Keratinocyte (primary cell): ENCODE measurements around the gene MDN1. TPM values are rescaled to one million over a fixed set of nuclear protein-coding genes. Genes with fewer than 3 reads are reported as not detected.
"Not testable (repeated sequence)": the region's sequence is repeated elsewhere in the genome, so short reads cannot be mapped to it uniquely, and the experiment has no call there.

ENCODE experiments used
- DNase-seq: peaks from one replicate; pipeline ENCODE4 v3.0.0-alpha.2; 2011; ENCODE audit warnings: low read depth, missing footprints, low spot score
- FAIRE-seq: peaks from 2 replicates; lab custom pipeline; 2011; peaks lifted over from hg19 to GRCh38; lab: Jason Lieb, UNC
- H2AFZ ChIP-seq: 2 replicates; pipeline ENCODE4 v1.6.0; 2012; ENCODE audit warnings: low read length, control low read depth, inconsistent platforms; ENCODE audit not compliant: control insufficient read depth
- H3K27ac ChIP-seq: 2 replicates; pipeline ENCODE4 v1.5.1; 2011; ENCODE audit warnings: low read length; ENCODE audit not compliant: control insufficient read depth, insufficient read depth
- H3K27me3 ChIP-seq: 3 replicates; pipeline ENCODE4 v1.6.0; 2011; ENCODE audit warnings: low read length; ENCODE audit not compliant: control insufficient read depth, insufficient read depth; ENCODE audit errors: extremely low read depth
- H3K36me3 ChIP-seq, 2 experiments: 2 replicates in 1 of 2; 3 replicates in 1 of 2; pipeline ENCODE4 v1.5.1; 2011; ENCODE audit warnings: low read length in 2 of 2, mild to moderate bottlenecking in 1 of 2; ENCODE audit not compliant: control insufficient read depth in 2 of 2, insufficient read depth in 2 of 2; ENCODE audit errors: extremely low read depth in 1 of 2
- H3K4me1 ChIP-seq: 3 replicates; pipeline ENCODE4 v1.5.1; 2011; ENCODE audit warnings: low read length; ENCODE audit not compliant: control insufficient read depth, insufficient read depth; ENCODE audit errors: extremely low read depth
- H3K4me2 ChIP-seq: 3 replicates; pipeline ENCODE4 v1.6.0; 2011; ENCODE audit warnings: low read depth, low read length; ENCODE audit not compliant: control insufficient read depth, insufficient read depth; ENCODE audit errors: extremely low read depth
- H3K4me3 ChIP-seq, 3 experiments: fragments of 200-600 bp in 1 of 3; sonication (generic) in 1 of 3; 2 replicates in 2 of 3; 3 replicates in 1 of 3; pipeline ENCODE4 v1.5.1; 2011 to 2016; ENCODE audit warnings: low read length in 3 of 3, mild to moderate bottlenecking in 3 of 3, control low read depth in 2 of 3, inconsistent platforms in 1 of 3, low read depth in 1 of 3, mixed read lengths in 1 of 3, mixed run types in 1 of 3, moderate library complexity in 1 of 3; ENCODE audit not compliant: control insufficient read depth in 2 of 3, insufficient read depth in 2 of 3; ENCODE audit errors: extremely low read depth in 1 of 3
- H3K79me2 ChIP-seq: 2 replicates; pipeline ENCODE4 v1.6.0; 2012; ENCODE audit warnings: low read length; ENCODE audit not compliant: control insufficient read depth, insufficient read depth
- H3K9ac ChIP-seq: 3 replicates; pipeline ENCODE4 v1.6.0; 2011; ENCODE audit warnings: low read length; ENCODE audit not compliant: control insufficient read depth, insufficient read depth; ENCODE audit errors: extremely low read depth
- H3K9me1 ChIP-seq: 3 replicates; pipeline ENCODE4 v1.6.0; 2011; ENCODE audit warnings: low read length; ENCODE audit not compliant: control insufficient read depth, insufficient read depth; ENCODE audit errors: extremely low read depth
- H3K9me3 ChIP-seq: 2 replicates; pipeline ENCODE4 v1.5.1; 2012; ENCODE audit warnings: low read depth, low read length; ENCODE audit not compliant: control insufficient read depth
- H4K20me1 ChIP-seq: 3 replicates; pipeline ENCODE4 v1.6.0; 2011; ENCODE audit warnings: low read length; ENCODE audit not compliant: control insufficient read depth, insufficient read depth; ENCODE audit errors: extremely low read depth
- CTCF ChIP-seq, 3 experiments: IDR thresholded peaks in 1 of 3; conservative IDR thresholded peaks in 1 of 3; optimal IDR thresholded peaks in 1 of 3; 2 replicates in 2 of 3; 3 replicates in 1 of 3; pipeline versions ENCODE3 to v1.5.1; 2011; ENCODE audit warnings: low read length in 3 of 3, mild to moderate bottlenecking in 3 of 3, moderate library complexity in 2 of 3, control low read depth in 1 of 3, inconsistent platforms in 1 of 3; ENCODE audit not compliant: insufficient read depth in 2 of 3; ENCODE audit errors: extremely low read depth in 1 of 3
- EZH2 ChIP-seq: IDR thresholded peaks from one replicate; pipeline ENCODE4 v1.6.1; 2012; ENCODE audit warnings: inconsistent platforms, mild to moderate bottlenecking, low read length, moderate library complexity
- dilution Hi-C: fragments of 300-500 bp; cut with MboI; formaldehyde crosslinking; loops from one replicate; pipeline ENCODE4 v1.7.0; 2020; ENCODE audit warnings: low sequenced_read_pairs; ENCODE audit not compliant: extremely low pct_ligation_motif_present
- polyA plus RNA-seq, 5 experiments: library from polyadenylated mRNA; depleted of rRNA in 3 of 5; stranded (reverse) in 3 of 5; stranded (forward) in 1 of 5; unstranded in 1 of 5; fragments of >200 nt; gene quantifications; 1 replicate in 1 of 5; 2 replicates in 3 of 5; 3 replicates in 1 of 5; pipeline versions ENCODE4 v1.2.1 to v1.2.3, GENCODE V29; 2011 to 2012; ENCODE audit warnings: missing spikeins in 2 of 5, low read depth in 1 of 5, low replicate concordance in 1 of 5

Gene MDN1
- polyA plus RNA-seq, 1 donor (not counting 4 experiments of a cell fraction or from before 2014, with no cell fraction given): 16.0 TPM

- Histone ChIP-seq H3K36me3 (no peaks in the 10 kb centered on the region), H3K4me2 (peak overlapping the region; percentile 94), H3K9ac (peak overlapping the region; percentile 78), H3K79me2 (peaks cover 22% of the 10 kb centered on the region), H3K27ac (peak overlapping the region; percentile 76), H3K27me3 (no peaks in the 10 kb centered on the region), H3K9me3 (no peaks in the 10 kb centered on the region), H3K4me1 (peaks cover 4% of the 10 kb centered on the region), H2AFZ (peak overlapping the region; percentile 99), H3K4me3 (peak overlapping the region; percentile 88 to 96 (median 95)), H4K20me1 (no peaks in the 10 kb centered on the region), H3K9me1 (no peaks in the 10 kb centered on the region)
- no peak for FAIRE-seq
- no peak for TF ChIP-seq EZH2
- no peak for TF ChIP-seq CTCF (optimal IDR thresholded peaks at IDR 0.05 in 1 of 3, IDR thresholded peaks at IDR 0.05 in 1 of 3, conservative IDR thresholded peaks at IDR 0.05 in 1 of 3; ENCODE audit: extremely low read depth in 1 of 3, insufficient read depth in 2 of 3, low read length in 3 of 3)
- dilution Hi-C loops: no loop called here
- DNase-seq: no peak
Observed at GRCh38 chr6:89828988-89829471, 9.4 kb upstream of the MDN1 start.

GRCh38 chr6:89828475-89828987 is 8.9 kb upstream of the MDN1 start:
- H3K4me1 ChIP-seq, H3K27me3 ChIP-seq, H4K20me1 ChIP-seq, H3K36me3 ChIP-seq, H3K9me3 ChIP-seq, FAIRE-seq, dilution Hi-C loops, DNase-seq, H3K9me1 ChIP-seq: not testable (repeated sequence)
- peak overlapping the region; percentile 99 for H2AFZ ChIP-seq
- H3K9ac ChIP-seq: peak overlapping the region; percentile 78
- H3K4me3 ChIP-seq: peak overlapping the region; percentile 88 to 96 (median 95)
- peak overlapping the region; percentile 76 for H3K27ac ChIP-seq
- peaks cover 22% of the 10 kb centered on the region for H3K79me2 ChIP-seq
- peak overlapping the region; percentile 94 for H3K4me2 ChIP-seq

GRCh38 chr6:89826029-89826528 is 6.5 kb upstream of the MDN1 start:
- Histone ChIP-seq H3K4me1 (peaks cover 4% of the 10 kb centered on the region), H3K9me1 (no peaks in the 10 kb centered on the region), H3K4me2 (no peak overlapping the region), H3K4me3 (no peak overlapping the region), H3K27me3 (no peaks in the 10 kb centered on the region), H3K79me2 (peaks cover 14% of the 10 kb centered on the region), H3K36me3 (no peaks in the 10 kb centered on the region), H3K27ac (no peak overlapping the region), H3K9me3 (no peaks in the 10 kb centered on the region), H2AFZ (no peak overlapping the region), H3K9ac (no peak overlapping the region), H4K20me1 (no peaks in the 10 kb centered on the region)
- DNase-seq (no peak), FAIRE-seq (no peak)
- dilution Hi-C loops: no loop called here
- TF ChIP-seq EZH2: no peak
- no peak for TF ChIP-seq CTCF (optimal IDR thresholded peaks at IDR 0.05 in 1 of 3, IDR thresholded peaks at IDR 0.05 in 1 of 3, conservative IDR thresholded peaks at IDR 0.05 in 1 of 3; ENCODE audit: extremely low read depth in 1 of 3, insufficient read depth in 2 of 3, low read length in 3 of 3)
